Right lobe of liver (tissue), 6 donors: Measurements from ENCODE around the gene EFCAB10. TPM values are rescaled to one million over a fixed set of nuclear protein-coding genes. Genes with fewer than 3 reads are reported as not detected.
"Not testable (repeated sequence)": the region's sequence is repeated elsewhere in the genome, so short reads cannot be mapped to it uniquely, and the experiment has no call there.

Experiments used
- ATAC-seq, 4 donors: fragments of 200-7000 bp; cut with Tn5 transposase; one replicate each; pipeline ENCODE4 v1.9.1; 2020; ENCODE audit warnings: mild to moderate bottlenecking in 4 of 4, moderate library complexity in 4 of 4
- DNase-seq, 3 donors: peaks; one replicate each; pipeline ENCODE4 v3.0.0-alpha.2; 2020
- H3K27ac ChIP-seq, 3 donors: fragments of 200-600 bp; one replicate each; pipeline ENCODE4 v1.8.0; 2022
- H3K27me3 ChIP-seq, 2 donors: fragments of 200-600 bp; one replicate each; pipeline ENCODE4 v1.8.0; 2022
- H3K36me3 ChIP-seq, 4 donors: fragments of 200-600 bp; sonication (generic) in 1 of 4; one replicate each; pipeline versions ENCODE4 v1.5.1 to v1.8.0; 2017 to 2022; ENCODE audit warnings: control low read depth in 1 of 4
- H3K4me1 ChIP-seq, 4 donors: fragments of 200-600 bp; sonication (generic) in 1 of 4; one replicate each; pipeline versions ENCODE4 v1.5.1 to v1.8.0; 2017 to 2022; ENCODE audit warnings: control low read depth in 1 of 4
- H3K4me3 ChIP-seq, 3 donors: fragments of 200-600 bp; one replicate each; pipeline ENCODE4 v1.8.0; 2022
- H3K9me3 ChIP-seq, 4 donors: fragments of 200-600 bp; sonication (generic) in 1 of 4; one replicate each; pipeline versions ENCODE4 v1.5.1 to v1.8.0; 2017 to 2022; ENCODE audit warnings: control low read depth in 1 of 4
- CTCF ChIP-seq, 4 donors: fragments of 200-600 bp in 3 of 4; fragments of 450-650 bp in 1 of 4; IDR thresholded peaks; one replicate each; pipeline versions ENCODE4 v1.5.1 to v1.8.0; 2016 to 2022; ENCODE audit warnings: antibody characterized with exemption in 4 of 4, mild to moderate bottlenecking in 2 of 4
- POLR2A ChIP-seq: fragments of 450-650 bp; IDR thresholded peaks from one replicate; pipeline ENCODE4 v1.6.1; 2017; ENCODE audit warnings: antibody characterized with exemption, mild to moderate bottlenecking
- WGBS: methylation state at CpG from one replicate; pipeline ENCODE4 v1.1.6; 2018; ENCODE audit warnings: low coverage, low lambda C conversion rate; ENCODE audit not compliant: insufficient coverage; ENCODE audit errors: missing lambda C conversion rate; 5-methylcytosine and 5-hydroxymethylcytosine counted together
- intact Hi-C, 2 donors: fragments of 100-400 bp; cut with DNase I; formaldehyde crosslinking; loops; one replicate each; pipeline versions ENCODE4 v1.11.2 to v1.14.1; 2022
- total RNA-seq, 6 experiments: library from RNA; depleted of rRNA in 2 of 6; stranded (reverse); fragments of >200 nt in 2 of 6; fragmentation: NEBNext Ultra II Directional in 3 of 6; extraction: Animal tissue kit (Norgen Biotek cat#: 25700) in 3 of 6; gene quantifications; one replicate each; pipeline versions ENCODE4 v1.1.0 to v1.2.4, GENCODE V29; 2016 to 2023
- donor health status: DM: no; HTN: yes; CAD: no.
- donor health status: DM: no; HTN: no; CAD: no.
- donor health status: DM: no; HTN: no; CAD: no.
- donor health status: DM: no; HTN: yes; CAD: no.
- donor health status: DM: no; HTN: yes; CAD: no.

The EFCAB10 gene
- total RNA-seq, 6 experiments from 2014 or later, result not detected

GRCh38 chr7:105600720-105601550 is 19.6 kb upstream of the EFCAB10 start:
- ATAC-seq (no peak), DNase-seq (no peak)
- H3K4me1 ChIP-seq, result no peaks in the 10 kb centered on the region
- no peak overlapping the region for H3K27ac ChIP-seq
- no peaks in the 10 kb centered on the region for H3K27me3 ChIP-seq
- WGBS, result 66% methylated on average over 12 of the region's 14 CpGs
- no peak overlapping the region for H3K4me3 ChIP-seq
- H3K36me3 ChIP-seq, result no peaks in the 10 kb centered on the region
- intact Hi-C loops, result no loop called here
- H3K9me3 ChIP-seq, result no peaks in the 10 kb centered on the region
- no peak for TF ChIP-seq CTCF (IDR thresholded peaks at IDR 0.05)
- no peak for TF ChIP-seq POLR2A

GRCh38 chr7:105599551-105599950 is 18.3 kb upstream of the EFCAB10 start:
- H3K36me3 ChIP-seq, result no peaks in the 10 kb centered on the region
- H3K27me3 ChIP-seq, result no peaks in the 10 kb centered on the region
- DNase-seq, result no peak
- intact Hi-C loops, result no loop called here
- H3K27ac ChIP-seq, result no peak overlapping the region
- 56% methylated on average over 3 of the region's 3 CpGs for WGBS
- H3K9me3 ChIP-seq, result no peaks in the 10 kb centered on the region
- no peak for ATAC-seq
- no peaks in the 10 kb centered on the region for H3K4me1 ChIP-seq
- TF ChIP-seq POLR2A (no peak), CTCF (IDR thresholded peaks at IDR 0.05) (no peak)
- no peak overlapping the region for H3K4me3 ChIP-seq

- not testable (repeated sequence) for H3K27ac ChIP-seq
These were observed 17.8 kb upstream of the EFCAB10 start for GRCh38 chr7:105599080-105599479.

GRCh38 chr7:105596866-105597265 is 15.6 kb upstream of the EFCAB10 start:
- intact Hi-C loops, result no loop called here
- Histone ChIP-seq H3K9me3 (no peaks in the 10 kb centered on the region), H3K27me3 (no peaks in the 10 kb centered on the region), H3K4me3 (no peak overlapping the region), H3K4me1 (peaks cover 0 to 4% (median 0%) of the 10 kb centered on the region in 4 donors), H3K36me3 (no peaks in the 10 kb centered on the region), H3K27ac (no peak overlapping the region)
- 58% methylated on average over 4 of the region's 4 CpGs for WGBS
- ATAC-seq (no peak), DNase-seq (no peak)
- no peak for TF ChIP-seq CTCF (IDR thresholded peaks at IDR 0.05)
- no peak for TF ChIP-seq POLR2A

More at GRCh38 chr7:105599080-105599479, 17.8 kb upstream of the EFCAB10 start:
- H3K9me3 ChIP-seq, DNase-seq, H3K27me3 ChIP-seq, H3K4me3 ChIP-seq, H3K36me3 ChIP-seq, H3K4me1 ChIP-seq, intact Hi-C loops, ATAC-seq: not testable (repeated sequence)
- 48% methylated on average over 2 of the region's 8 CpGs for WGBS

GRCh38 chr7:105594034-105594433 is 12.7 kb upstream of the EFCAB10 start:
- TF ChIP-seq POLR2A, result no peak
- peak in 1 of 4 donors; percentile 4 for TF ChIP-seq CTCF (IDR thresholded peaks at IDR 0.05)
- H3K9me3 ChIP-seq, result no peaks in the 10 kb centered on the region
- peak; percentile 72 to 87 (median 74) for ATAC-seq
- intact Hi-C loops, result no loop called here
- H3K4me3 ChIP-seq, result no peak overlapping the region
- no peaks in the 10 kb centered on the region for H3K36me3 ChIP-seq
- WGBS, result 22% methylated on average over 3 of the region's 3 CpGs
- H3K27me3 ChIP-seq, result no peaks in the 10 kb centered on the region
- peaks cover 0 to 4% (median 0%) of the 10 kb centered on the region in 4 donors for H3K4me1 ChIP-seq
- peak; percentile 29 to 68 (median 65) for DNase-seq
- no peak overlapping the region for H3K27ac ChIP-seq
